ENCODE results near the gene BPIFB3.

- TF ChIP-seq POLR2AphosphoS5 (IDR thresholded peaks at IDR 0.05; ENCODE audit: borderline replicate concordance, low read depth, low read length): no peak
- no peak for TF ChIP-seq EZH2 (IDR thresholded peaks at IDR 0.05)
These were observed 5.4 kb downstream of the BPIFB3 start for GRCh38 chr20:33059136-33059535.

Data from SK-N-MC (cell line).